Brain microvascular endothelial cell (primary cell): ENCODE results near the gene ITGA7.
A peak's percentile ranks its signal among the peaks of the same experiment; 100 is the strongest.

Experiments used
- DNase-seq: peaks from one replicate; pipeline ENCODE4 v3.0.0-alpha.2; 2020
- H3K27ac ChIP-seq: fragments of 250-450 bp; sonication (Bioruptor Pico); 2 replicates; pipeline ENCODE4 v1.5.1; 2020; ENCODE audit warnings: mild to moderate bottlenecking, moderate library complexity
- H3K27me3 ChIP-seq: fragments of 250-450 bp; sonication (Bioruptor Pico); replicated peaks from 2 replicates; pipeline ENCODE4 v1.5.1; 2020; ENCODE audit warnings: mild to moderate bottlenecking
- H3K36me3 ChIP-seq: fragments of 250-450 bp; sonication (Bioruptor Pico); replicated peaks from 2 replicates; pipeline ENCODE4 v1.5.1; 2020; ENCODE audit warnings: mild to moderate bottlenecking
- H3K4me3 ChIP-seq: 2 replicates; pipeline ENCODE4 v1.5.1; 2011; ENCODE audit warnings: low read depth, mild to moderate bottlenecking, control low read depth, low read length, moderate library complexity
- in situ Hi-C: cut with HindIII; loops from 2 replicates; pipeline ENCODE4 v1.10.0; 2017; ENCODE audit warnings: low sequenced_read_pairs, low pct_ligation_motif_present
- TF ChIP-seq, protein P1 (sequence below): IDR thresholded peaks from 2 replicates; pipeline ENCODE4 v1.5.1; 2011; ENCODE audit warnings: low read depth, mild to moderate bottlenecking, moderate library complexity, low read length, control low read depth, inconsistent platforms; ENCODE audit errors: missing control alignments

Gene ITGA7

DNA sequence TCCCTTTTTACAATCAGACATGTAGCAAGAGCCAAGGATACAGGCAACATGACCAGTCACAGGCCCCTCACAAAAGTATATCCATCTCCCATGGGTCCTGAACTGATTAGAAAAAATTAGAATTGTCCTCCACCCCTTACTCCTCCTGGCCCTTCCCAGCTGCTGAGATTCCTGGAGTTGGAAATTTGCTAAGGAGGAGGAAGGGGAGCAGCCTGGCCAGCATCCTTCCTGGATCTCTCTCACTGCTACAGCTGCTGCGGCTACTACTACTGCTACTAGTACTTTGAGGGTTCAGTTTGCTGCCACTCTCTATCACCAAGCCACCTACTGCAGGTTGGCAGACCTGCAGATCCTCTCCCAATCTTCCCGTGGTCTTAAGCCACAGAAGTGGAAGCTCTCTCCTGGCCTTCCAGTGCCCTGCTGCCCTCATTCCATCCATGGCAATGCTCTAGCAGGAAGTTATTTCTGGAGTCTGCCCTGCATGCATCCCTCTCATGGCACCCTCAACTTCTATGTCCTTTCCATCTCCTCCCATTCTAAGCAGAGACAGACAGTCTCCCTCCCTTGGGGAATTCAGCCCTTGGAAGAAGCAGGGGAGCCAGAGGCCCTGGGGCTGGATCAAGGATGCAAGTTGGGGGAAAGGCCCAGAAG is 1.0 kb downstream of the ITGA7 start:
- H3K4me3 ChIP-seq = no peak overlapping the region
- no peak for DNase-seq
- in situ Hi-C loops = no loop called here
- no peaks in the 10 kb centered on the region for H3K36me3 ChIP-seq
- H3K27me3 ChIP-seq = peaks cover 14% of the 10 kb centered on the region
- TF ChIP-seq, protein P1, sequence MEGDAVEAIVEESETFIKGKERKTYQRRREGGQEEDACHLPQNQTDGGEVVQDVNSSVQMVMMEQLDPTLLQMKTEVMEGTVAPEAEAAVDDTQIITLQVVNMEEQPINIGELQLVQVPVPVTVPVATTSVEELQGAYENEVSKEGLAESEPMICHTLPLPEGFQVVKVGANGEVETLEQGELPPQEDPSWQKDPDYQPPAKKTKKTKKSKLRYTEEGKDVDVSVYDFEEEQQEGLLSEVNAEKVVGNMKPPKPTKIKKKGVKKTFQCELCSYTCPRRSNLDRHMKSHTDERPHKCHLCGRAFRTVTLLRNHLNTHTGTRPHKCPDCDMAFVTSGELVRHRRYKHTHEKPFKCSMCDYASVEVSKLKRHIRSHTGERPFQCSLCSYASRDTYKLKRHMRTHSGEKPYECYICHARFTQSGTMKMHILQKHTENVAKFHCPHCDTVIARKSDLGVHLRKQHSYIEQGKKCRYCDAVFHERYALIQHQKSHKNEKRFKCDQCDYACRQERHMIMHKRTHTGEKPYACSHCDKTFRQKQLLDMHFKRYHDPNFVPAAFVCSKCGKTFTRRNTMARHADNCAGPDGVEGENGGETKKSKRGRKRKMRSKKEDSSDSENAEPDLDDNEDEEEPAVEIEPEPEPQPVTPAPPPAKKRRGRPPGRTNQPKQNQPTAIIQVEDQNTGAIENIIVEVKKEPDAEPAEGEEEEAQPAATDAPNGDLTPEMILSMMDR = no peak
- H3K27ac ChIP-seq = no peak overlapping the region

DNA sequence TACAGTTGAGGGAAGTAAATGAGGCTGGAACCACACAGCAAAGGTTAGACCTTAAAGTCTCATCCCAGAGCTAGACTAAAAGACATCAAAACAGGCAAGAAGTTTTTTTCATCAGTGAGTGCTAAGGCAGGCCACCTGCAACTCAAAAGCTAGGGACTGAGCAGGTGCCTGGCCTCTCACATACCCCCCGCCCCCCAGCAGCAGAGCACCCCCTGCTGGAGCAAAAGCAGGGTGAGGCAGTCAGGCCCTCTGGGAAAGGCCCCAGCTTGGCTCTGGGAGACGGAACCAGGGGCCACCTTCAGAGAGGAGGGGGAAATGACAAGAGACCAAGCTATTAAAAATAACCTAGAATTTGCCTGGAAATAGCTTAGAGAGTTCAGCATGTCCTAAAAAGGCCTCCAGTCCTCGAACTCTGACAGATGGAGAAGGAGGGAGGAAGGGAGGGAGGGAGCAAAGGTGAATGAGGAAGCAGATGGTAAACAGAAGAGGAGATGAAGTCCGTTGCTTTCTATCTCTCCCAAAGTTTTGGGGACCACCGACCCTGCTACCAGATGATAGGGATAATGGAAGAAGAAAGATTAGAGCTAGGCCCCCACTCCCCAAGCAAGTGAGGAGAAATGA is 1.8 kb downstream of the ITGA7 start:
- Histone ChIP-seq H3K36me3 (no peaks in the 10 kb centered on the region), H3K4me3 (no peak overlapping the region), H3K27ac (no peak overlapping the region), H3K27me3 (peaks cover 14% of the 10 kb centered on the region)
- in situ Hi-C loops = no loop called here
- TF ChIP-seq, protein P1 = peak; percentile 60
- no peak for DNase-seq

DNA sequence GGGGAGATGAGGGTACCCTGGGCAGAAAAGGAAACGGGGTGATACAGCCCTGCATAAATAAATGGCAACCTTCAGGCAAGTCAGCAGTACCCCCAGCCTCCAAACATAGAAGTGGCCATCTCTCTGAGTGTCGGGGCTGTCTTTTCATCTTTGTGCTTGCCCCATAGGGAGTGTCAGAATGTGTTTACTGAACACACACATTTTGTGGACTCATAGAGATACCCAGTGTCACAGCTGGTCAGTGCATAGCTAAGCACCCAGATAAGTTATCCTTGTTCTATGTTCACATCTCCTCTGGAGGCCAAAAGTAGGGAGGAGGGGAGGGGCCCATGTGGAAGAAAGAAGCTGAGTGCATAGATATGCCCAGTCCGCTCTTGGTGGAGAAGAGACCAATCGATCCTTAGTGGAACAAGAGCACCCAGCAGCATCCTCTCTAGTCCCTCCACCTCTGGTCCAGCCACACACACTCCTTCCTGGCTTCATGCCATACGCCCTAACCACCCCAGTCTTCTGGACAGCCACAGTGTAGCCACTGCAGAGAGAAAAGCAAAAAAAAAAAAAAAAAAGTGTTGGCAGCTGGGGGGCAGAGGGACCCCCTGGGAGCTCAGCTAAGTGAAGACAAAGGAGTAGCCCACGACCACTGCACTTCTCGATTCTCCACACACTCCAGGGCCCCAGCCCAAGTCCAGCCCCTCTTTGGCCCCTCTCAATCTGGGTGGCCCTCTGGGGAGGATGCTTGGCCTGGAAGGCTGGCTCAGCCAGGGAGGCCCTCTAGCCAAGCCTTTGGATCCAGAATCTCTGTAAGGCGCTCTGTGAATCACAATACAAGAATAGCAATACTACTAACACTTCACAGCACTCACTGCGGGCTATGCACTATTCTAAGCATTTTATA is 2.6 kb downstream of the ITGA7 start:
- H3K4me3 ChIP-seq = no peak overlapping the region
- peaks cover 12% of the 10 kb centered on the region for H3K27me3 ChIP-seq
- no peak for DNase-seq
- no peaks in the 10 kb centered on the region for H3K36me3 ChIP-seq
- in situ Hi-C loops = no loop called here
- TF ChIP-seq, protein P1 = no peak
- no peak overlapping the region for H3K27ac ChIP-seq

DNA sequence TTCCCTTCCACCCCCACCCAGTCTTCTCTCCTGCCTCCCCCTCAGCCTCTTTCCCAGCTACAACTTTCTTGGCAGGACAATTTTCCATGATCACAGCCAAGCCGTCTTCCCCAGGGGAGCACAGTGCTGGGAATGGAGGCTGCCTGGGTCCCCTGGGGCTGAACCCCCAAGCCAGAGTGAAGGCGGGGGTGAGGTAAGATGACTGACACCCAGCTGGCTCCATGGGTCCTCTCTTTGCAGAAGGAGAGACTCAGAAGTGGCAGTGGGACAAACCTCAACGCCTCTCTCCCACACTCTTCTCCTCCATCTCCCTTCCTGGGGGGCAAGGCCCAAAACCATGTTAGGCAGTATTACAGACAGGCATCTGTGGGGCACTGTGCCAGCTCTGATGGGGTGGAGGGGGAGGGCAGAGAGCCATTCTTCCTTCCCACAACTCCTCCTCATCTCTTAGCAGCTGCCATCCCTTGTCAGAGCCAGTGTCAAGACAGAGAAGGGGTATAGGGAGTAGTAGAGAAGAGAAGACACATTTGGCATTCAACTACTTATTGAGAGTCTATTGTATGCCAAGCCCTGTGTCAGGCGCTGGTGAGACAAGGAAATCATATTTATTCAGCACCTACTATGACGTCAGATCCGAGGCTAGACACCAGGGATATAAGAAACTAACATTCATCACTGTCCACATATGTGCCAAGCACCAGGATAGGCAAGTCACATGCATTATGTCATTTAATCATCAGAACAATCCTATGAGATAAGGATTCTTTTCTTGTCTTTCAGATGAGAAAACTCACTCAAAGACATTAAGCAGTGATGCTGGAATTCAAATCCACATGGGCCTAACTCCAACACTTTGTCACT is 3.6 kb downstream of the ITGA7 start:
- no peak for DNase-seq
- in situ Hi-C loops = no loop called here
- Histone ChIP-seq H3K36me3 (no peaks in the 10 kb centered on the region), H3K4me3 (no peak overlapping the region), H3K27me3 (peaks cover 8% of the 10 kb centered on the region), H3K27ac (no peak overlapping the region)
- TF ChIP-seq, protein P1 = no peak

DNA sequence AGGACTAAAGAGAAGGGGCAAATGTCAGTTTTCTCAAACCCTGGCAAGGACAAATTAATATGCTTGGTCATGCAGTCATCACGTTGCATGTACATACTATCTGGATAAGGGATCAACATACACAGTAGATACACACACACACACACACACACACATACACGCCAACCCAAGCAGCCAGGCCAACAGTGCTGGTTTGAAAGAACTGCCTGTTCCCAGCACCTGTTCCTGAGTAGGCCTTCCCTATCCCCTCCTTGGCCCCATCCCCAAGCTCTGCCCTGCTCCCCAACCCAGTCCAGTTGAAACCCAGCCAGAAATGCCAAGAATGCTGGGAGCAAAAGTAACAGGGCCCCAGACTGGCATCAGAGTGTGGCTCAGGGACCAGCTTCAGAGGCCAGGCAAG is 4.4 kb downstream of the ITGA7 start:
- in situ Hi-C loops = no loop called here
- H3K27ac ChIP-seq = no peak overlapping the region
- H3K27me3 ChIP-seq = peaks cover 8% of the 10 kb centered on the region
- H3K36me3 ChIP-seq = no peaks in the 10 kb centered on the region
- TF ChIP-seq, protein P1 = no peak
- H3K4me3 ChIP-seq = no peak overlapping the region
- no peak for DNase-seq
